LNCaP clone FGC (cell line): ENCODE data around the gene CCDC70.
A peak's percentile ranks its signal among the peaks of the same experiment; 100 is the strongest.

Experiments
- DNase-seq: peaks from one replicate; pipeline ENCODE4 v3.0.0-alpha.2; 2011; ENCODE audit warnings: low read depth
- H3K4me3 ChIP-seq: 2 replicates; pipeline ENCODE4 v1.5.1; 2011; ENCODE audit warnings: mild to moderate bottlenecking, low read depth, low read length, control low read depth
- TF ChIP-seq, protein P1 (sequence below): IDR thresholded peaks from 2 replicates; pipeline ENCODE4 v1.5.1; 2012; ENCODE audit warnings: mild to moderate bottlenecking; ENCODE audit not compliant: control insufficient read depth, insufficient read depth; ENCODE audit errors: extremely low read depth

The CCDC70 gene

DNA sequence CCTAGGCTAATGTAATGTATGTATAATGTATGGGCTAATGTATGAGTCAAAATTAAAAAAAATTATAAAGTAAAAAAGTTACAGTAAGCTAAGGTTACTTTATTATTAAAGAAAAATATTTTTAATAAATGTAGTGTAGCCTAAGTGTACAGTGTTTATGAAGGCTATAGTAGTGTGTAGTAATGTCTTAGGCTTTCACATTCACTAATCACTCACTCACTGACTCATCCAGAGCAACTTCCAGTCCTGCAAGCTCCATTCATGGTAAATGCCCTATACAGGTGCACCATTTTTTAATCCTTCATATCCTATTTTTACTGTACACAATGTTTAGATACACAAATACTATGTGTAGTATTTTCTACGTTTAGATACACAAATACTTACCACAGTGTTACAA is 15.0 kb upstream of the CCDC70 start:
- no peak overlapping the region for H3K4me3 ChIP-seq
- TF ChIP-seq, protein P1, sequence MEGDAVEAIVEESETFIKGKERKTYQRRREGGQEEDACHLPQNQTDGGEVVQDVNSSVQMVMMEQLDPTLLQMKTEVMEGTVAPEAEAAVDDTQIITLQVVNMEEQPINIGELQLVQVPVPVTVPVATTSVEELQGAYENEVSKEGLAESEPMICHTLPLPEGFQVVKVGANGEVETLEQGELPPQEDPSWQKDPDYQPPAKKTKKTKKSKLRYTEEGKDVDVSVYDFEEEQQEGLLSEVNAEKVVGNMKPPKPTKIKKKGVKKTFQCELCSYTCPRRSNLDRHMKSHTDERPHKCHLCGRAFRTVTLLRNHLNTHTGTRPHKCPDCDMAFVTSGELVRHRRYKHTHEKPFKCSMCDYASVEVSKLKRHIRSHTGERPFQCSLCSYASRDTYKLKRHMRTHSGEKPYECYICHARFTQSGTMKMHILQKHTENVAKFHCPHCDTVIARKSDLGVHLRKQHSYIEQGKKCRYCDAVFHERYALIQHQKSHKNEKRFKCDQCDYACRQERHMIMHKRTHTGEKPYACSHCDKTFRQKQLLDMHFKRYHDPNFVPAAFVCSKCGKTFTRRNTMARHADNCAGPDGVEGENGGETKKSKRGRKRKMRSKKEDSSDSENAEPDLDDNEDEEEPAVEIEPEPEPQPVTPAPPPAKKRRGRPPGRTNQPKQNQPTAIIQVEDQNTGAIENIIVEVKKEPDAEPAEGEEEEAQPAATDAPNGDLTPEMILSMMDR: no peak
- DNase-seq: no peak

DNA sequence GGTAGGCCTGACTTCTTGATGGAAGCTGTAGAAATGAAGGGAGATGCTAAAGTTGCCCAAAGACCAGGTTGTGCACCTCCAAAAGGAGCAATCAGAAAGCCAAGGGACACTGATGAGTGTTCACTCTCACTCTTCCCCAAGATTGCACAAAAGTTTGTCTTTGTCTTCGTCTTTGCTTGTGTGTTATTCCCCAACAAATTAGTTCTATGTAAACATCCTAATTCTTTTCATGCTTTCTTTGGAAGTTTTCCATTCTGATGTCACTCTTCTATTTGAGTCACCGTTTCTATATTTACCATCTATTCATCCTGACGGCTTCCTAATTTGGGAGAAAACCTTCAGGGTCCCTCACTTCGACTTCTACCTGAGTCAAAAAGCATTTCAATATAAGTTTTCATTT is 13.1 kb upstream of the CCDC70 start:
- DNase-seq: no peak
- TF ChIP-seq, protein P1: no peak
- no peak overlapping the region for H3K4me3 ChIP-seq

DNA sequence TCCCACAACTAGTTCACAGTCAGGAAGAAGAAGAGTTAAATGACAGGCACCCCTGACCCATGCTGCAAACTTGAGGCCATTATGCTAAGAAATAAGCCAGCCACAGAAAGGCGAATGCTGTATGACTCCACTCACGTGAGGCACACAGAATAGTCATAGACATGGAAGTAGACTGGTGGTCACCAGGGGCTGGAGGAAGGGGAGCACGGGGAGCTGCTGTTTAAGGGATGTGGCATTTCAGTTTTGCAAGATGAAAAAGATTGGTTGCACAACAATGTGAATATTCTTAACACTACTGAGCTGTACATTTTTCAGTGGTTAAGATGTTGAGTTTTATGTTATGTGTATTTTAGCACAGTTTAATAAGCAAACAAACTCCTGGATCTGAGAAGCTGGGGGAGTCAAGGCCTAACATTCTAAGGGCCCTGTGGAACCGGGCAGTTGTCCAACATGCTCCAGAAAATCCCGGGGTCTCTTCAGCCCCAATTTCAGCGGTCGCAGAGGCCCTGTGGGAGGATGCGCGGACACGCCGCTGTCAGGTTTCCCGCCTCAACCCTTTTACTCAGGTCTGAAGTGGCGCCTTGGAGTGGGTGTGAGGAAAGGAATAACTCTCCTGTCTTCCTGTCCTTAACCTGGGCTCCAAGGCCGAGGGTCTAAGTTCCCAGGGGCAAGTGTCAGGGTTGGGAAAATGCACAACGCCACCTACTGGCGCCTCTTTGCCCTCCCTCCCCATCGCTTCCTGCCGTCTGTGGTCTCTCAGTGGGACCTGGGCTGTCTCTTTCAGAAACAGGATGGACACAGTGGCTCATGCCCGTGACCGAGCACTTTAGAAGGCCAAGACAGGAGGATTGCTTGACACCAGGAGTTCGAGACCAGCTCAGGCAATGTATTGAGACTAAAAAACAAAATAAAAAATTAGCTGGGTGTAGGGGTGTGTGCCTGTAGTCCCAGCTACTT is 12.3 kb upstream of the CCDC70 start:
- no peak for DNase-seq
- TF ChIP-seq, protein P1: peak; percentile 44
- H3K4me3 ChIP-seq: no peak overlapping the region

DNA sequence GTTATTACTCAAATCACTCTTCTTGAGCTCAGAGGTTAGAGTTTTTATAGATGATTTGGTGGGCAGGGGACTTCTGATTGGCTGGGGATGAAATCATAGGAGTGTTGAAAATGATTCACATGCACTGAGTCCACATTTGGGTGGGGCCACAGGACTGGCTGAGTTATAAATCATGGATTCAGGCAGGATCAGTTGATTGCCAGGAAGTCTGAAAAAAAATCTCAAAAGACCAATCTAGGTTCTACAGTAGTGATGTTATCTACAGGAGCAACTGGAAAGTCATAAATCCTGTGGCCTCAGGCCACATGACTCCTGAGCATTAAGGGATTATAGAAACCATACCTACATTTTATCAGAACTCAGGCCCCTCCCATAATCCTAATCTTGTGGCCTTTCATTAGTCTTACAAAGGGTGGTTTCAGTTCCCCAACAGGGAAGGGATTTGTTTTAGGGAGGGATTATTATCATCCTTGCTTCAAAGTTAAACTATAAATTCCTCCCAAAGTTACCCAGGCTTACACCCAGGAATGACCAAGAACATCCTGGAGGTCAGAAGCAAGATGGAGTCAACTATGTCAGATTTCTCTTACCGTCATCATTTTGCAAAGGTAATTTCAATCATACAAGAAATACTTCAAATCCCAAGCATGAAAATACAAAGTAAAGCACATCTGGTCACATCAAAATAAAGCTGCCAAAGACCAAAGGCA is 5.6 kb upstream of the CCDC70 start:
- TF ChIP-seq, protein P1: no peak
- no peak for DNase-seq
- H3K4me3 ChIP-seq: no peak overlapping the region

DNA sequence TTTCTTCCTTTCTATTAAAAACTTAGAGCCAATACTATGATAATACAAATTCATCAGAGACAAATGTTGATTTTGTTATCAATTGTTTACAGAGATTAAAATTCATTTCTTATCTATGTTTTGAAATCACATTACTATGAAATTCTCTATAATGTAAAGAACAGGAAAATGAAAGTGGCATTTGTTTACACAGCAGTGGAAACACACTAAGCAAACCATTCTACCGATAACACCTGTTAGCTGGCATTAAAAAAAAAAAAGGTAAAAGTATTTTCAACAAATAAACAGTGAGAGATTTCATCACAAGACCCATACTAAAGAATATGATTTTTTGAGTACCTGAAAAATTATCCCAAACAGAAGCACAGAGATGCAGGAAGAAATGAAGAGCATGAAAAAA is 4.8 kb upstream of the CCDC70 start:
- TF ChIP-seq, protein P1: no peak
- DNase-seq: peak; percentile 23
- H3K4me3 ChIP-seq: no peak overlapping the region

DNA sequence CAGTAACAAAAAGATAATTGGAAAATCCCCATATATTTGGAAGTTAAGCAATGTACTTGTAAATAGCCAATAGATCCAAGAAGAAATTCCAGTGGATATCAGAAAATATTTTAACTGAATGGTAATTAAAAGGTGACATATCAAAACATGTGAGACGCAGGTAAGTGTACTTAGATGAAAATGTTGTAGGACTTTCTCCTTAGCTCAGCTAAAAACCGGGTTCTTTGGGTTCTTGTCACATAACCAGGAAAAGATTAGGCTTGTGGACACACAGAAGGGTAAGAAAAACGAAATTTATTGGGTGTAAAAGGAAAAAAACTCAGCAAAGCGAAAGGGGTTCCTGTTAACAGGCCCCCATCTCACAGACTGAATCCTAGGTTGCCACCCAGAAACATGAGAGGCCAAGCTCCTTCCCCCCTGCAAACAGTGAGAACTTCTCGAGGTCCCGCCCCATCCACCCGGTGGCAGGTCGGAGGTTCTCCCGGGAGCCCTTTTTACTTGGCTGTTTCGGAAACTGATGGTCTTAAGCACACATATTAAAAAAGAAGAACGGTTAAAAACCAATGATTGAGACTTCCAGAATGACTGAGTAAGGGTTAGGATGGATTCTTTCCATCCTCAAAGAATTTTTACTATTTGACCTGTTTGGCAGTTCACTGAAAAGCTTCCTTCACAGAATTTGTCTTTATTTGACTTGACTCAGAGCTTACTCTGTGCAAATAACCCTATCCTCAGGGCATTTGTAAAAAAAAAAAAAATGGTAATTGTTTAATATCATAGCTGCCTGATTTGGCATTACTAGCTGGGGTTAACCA is 3.1 kb upstream of the CCDC70 start:
- no peak overlapping the region for H3K4me3 ChIP-seq
- TF ChIP-seq, protein P1: no peak
- no peak for DNase-seq
